ENCODE data around the gene PTH1R.

The PTH1R gene

GRCh38 chr3:46849686-46850467 lies 27.6 kb upstream of the PTH1R start:
- no peak overlapping the region for H3K4me3 ChIP-seq (ENCODE audit: low read depth, low read length)
- no peak for TF ChIP-seq CTCF (IDR thresholded peaks at IDR 0.05; ENCODE audit: low read depth, low read length)
- in situ Hi-C loops (cut with HindIII; ENCODE audit: low sequenced_read_pairs): no loop called here
- DNase-seq (ENCODE audit: low read depth, low spot score): no peak

- in situ Hi-C loops (cut with HindIII; ENCODE audit: low sequenced_read_pairs): no loop called here
- TF ChIP-seq CTCF (IDR thresholded peaks at IDR 0.05; ENCODE audit: low read depth, low read length): no peak
- H3K4me3 ChIP-seq (ENCODE audit: low read depth, low read length): no peak overlapping the region
- DNase-seq (ENCODE audit: low read depth, low spot score): no peak
Measured at GRCh38 chr3:46850468-46850779, 27.1 kb upstream of the PTH1R start.

GRCh38 chr3:46851364-46852333 lies 25.9 kb upstream of the PTH1R start:
- TF ChIP-seq CTCF (IDR thresholded peaks at IDR 0.05; ENCODE audit: low read depth, low read length): no peak
- no peak overlapping the region for H3K4me3 ChIP-seq (ENCODE audit: low read depth, low read length)
- no peak for DNase-seq (ENCODE audit: low read depth, low spot score)
- in situ Hi-C loops (cut with HindIII; ENCODE audit: low sequenced_read_pairs): no loop called here

GRCh38 chr3:46852334-46852720 lies 25.2 kb upstream of the PTH1R start:
- no peak for TF ChIP-seq CTCF (IDR thresholded peaks at IDR 0.05; ENCODE audit: low read depth, low read length)
- in situ Hi-C loops (cut with HindIII; ENCODE audit: low sequenced_read_pairs): no loop called here
- H3K4me3 ChIP-seq (ENCODE audit: low read depth, low read length): no peak overlapping the region
- no peak for DNase-seq (ENCODE audit: low read depth, low spot score)

GRCh38 chr3:46852839-46853355 lies 24.6 kb upstream of the PTH1R start:
- no peak for DNase-seq (ENCODE audit: low read depth, low spot score)
- no peak for TF ChIP-seq CTCF (IDR thresholded peaks at IDR 0.05; ENCODE audit: low read depth, low read length)
- H3K4me3 ChIP-seq (ENCODE audit: low read depth, low read length): no peak overlapping the region
- in situ Hi-C loops (cut with HindIII; ENCODE audit: low sequenced_read_pairs): no loop called here

GRCh38 chr3:46853441-46854415 lies 23.8 kb upstream of the PTH1R start:
- no peak overlapping the region for H3K4me3 ChIP-seq (ENCODE audit: low read depth, low read length)
- no peak for DNase-seq (ENCODE audit: low read depth, low spot score)
- in situ Hi-C loops (cut with HindIII; ENCODE audit: low sequenced_read_pairs): no loop called here
- TF ChIP-seq CTCF (IDR thresholded peaks at IDR 0.05; ENCODE audit: low read depth, low read length): no peak
